Smooth muscle cell (in vitro differentiated cells): Measurements from ENCODE around the gene TBC1D22A. TPM values are rescaled to one million over a fixed set of nuclear protein-coding genes. Genes with fewer than 3 reads are reported as not detected.

ENCODE experiments used
- DNase-seq: peaks from one replicate; lab custom pipeline; 2025; ENCODE audit not compliant: unreplicated experiment; lab: John Stamatoyannopoulos, UW
- H2AFZ ChIP-seq: fragments of 200-600 bp; sonication (generic); 2 replicates; pipeline ENCODE4 v1.6.0; 2016; ENCODE audit warnings: antibody characterized with exemption, low read depth, mild to moderate bottlenecking
- H3F3A ChIP-seq: fragments of 200-600 bp; sonication (generic); 2 replicates; pipeline ENCODE4 v1.6.0; 2017; ENCODE audit warnings: antibody characterized with exemption, low read depth
- H3K27ac ChIP-seq: fragments of 200-600 bp; sonication (generic); 2 replicates; pipeline ENCODE4 v1.5.1; 2016; ENCODE audit warnings: low read depth, mild to moderate bottlenecking
- H3K27me3 ChIP-seq: fragments of 200-600 bp; sonication (generic); 2 replicates; pipeline ENCODE4 v1.6.1; 2016; ENCODE audit warnings: low read depth, mild to moderate bottlenecking
- H3K36me3 ChIP-seq: fragments of 200-600 bp; sonication (generic); 2 replicates; pipeline ENCODE4 v1.5.1; 2016; ENCODE audit warnings: low read depth
- H3K4me1 ChIP-seq: fragments of 200-600 bp; sonication (generic); 2 replicates; pipeline ENCODE4 v1.5.1; 2016; ENCODE audit warnings: low read depth
- H3K4me2 ChIP-seq: fragments of 200-600 bp; sonication (generic); 2 replicates; pipeline ENCODE4 v1.6.0; 2016; ENCODE audit warnings: mild to moderate bottlenecking
- H3K4me3 ChIP-seq: fragments of 200-600 bp; sonication (generic); 2 replicates; pipeline ENCODE4 v1.5.1; 2016; ENCODE audit warnings: mild to moderate bottlenecking
- H3K79me2 ChIP-seq: fragments of 200-600 bp; sonication (generic); 2 replicates; pipeline ENCODE4 v1.6.0; 2016; ENCODE audit warnings: low read depth, mild to moderate bottlenecking
- H3K9ac ChIP-seq: fragments of 200-600 bp; sonication (generic); 2 replicates; pipeline ENCODE4 v1.6.0; 2016; ENCODE audit warnings: low read depth
- H3K9me3 ChIP-seq: fragments of 200-600 bp; sonication (generic); replicated peaks from 2 replicates; pipeline ENCODE4 v1.5.1; 2016; ENCODE audit warnings: low read depth
- H4K20me1 ChIP-seq: fragments of 200-600 bp; sonication (generic); 2 replicates; pipeline ENCODE4 v1.6.0; 2016; ENCODE audit warnings: low read depth
- WGBS: methylation state at CpG from one replicate; pipeline ENCODE4 v1.1.7; 2016; ENCODE audit warnings: low lambda C conversion rate; 5-methylcytosine and 5-hydroxymethylcytosine counted together
- polyA plus RNA-seq: library from polyadenylated mRNA; unstranded; fragments of >200 nt; fragmentation: Nextera tagmentation; extraction: Ambion mirVana; gene quantifications from 2 replicates; pipeline ENCODE4 v1.2.1, GENCODE V29; 2016
- total RNA-seq: library from RNA; depleted of rRNA; stranded (reverse); fragments of >200 nt; gene quantifications from 2 replicates; pipeline ENCODE4 v1.2.3, GENCODE V29; 2014
- TF ChIP-seq, protein P1 (sequence below): fragments of 200-600 bp; sonication (generic); IDR thresholded peaks from 2 replicates; pipeline ENCODE4 v1.5.1; 2017; ENCODE audit warnings: borderline replicate concordance, mild to moderate bottlenecking, antibody characterized with exemption; ENCODE audit not compliant: insufficient read depth, poor library complexity, severe bottlenecking

The TBC1D22A gene
- total and polyA plus RNA-seq, 2 experiments from 2014 or later = 12.5 to 14.4 TPM

DNA sequence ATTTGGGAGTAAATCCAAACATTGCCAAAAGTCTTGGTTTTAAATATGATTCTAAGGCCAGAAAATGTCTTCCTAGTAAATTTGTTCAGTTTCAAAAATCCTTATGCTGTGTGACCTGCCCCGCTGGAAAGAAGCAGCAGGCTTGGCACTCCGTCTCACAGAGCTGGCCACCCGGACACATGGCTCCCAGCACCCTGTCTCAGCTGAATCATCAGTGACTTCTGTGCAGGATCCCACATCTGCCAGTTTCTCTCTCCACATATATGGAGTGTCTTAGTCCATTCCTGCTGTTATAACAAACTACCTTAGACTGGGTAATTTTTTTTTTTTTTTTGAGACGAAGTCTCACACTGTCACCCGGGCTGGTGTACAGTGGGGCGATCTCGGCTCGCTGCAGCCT lies 356.7 kb downstream of the TBC1D22A start:
- H3F3A ChIP-seq = no peaks in the 10 kb centered on the region

DNA sequence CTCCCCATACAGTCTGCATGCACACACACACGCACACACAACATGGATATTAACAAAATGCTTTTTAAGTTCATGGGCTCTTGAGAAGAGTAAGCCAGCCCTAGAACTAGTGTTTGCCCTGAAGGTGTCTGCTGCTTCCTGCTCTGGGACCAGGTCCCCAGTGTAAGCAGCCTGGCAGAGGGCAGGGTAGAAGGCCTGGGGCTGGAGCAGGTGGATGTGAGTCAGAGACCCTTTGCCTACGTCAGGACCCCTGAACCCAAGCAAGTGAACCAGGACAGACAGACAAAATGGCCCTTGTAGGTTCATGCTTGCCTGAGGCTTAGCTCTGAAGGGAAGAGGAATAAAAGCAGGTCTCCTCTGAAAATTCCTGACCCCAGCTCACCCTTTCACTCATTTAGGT lies 357.9 kb downstream of the TBC1D22A start:
- Histone ChIP-seq H3K9me3 (no peaks in the 10 kb centered on the region), H2AFZ (no peak overlapping the region), H3K79me2 (no peaks in the 10 kb centered on the region), H4K20me1 (no peaks in the 10 kb centered on the region), H3K9ac (no peak overlapping the region), H3F3A (no peaks in the 10 kb centered on the region), H3K4me1 (no peaks in the 10 kb centered on the region), H3K4me2 (no peak overlapping the region), H3K27ac (no peak overlapping the region), H3K4me3 (no peak overlapping the region), H3K36me3 (no peaks in the 10 kb centered on the region), H3K27me3 (no peaks in the 10 kb centered on the region)
- WGBS = 92% methylated on average over 2 of the region's 2 CpGs
- DNase-seq = no peak
- TF ChIP-seq, protein P1, sequence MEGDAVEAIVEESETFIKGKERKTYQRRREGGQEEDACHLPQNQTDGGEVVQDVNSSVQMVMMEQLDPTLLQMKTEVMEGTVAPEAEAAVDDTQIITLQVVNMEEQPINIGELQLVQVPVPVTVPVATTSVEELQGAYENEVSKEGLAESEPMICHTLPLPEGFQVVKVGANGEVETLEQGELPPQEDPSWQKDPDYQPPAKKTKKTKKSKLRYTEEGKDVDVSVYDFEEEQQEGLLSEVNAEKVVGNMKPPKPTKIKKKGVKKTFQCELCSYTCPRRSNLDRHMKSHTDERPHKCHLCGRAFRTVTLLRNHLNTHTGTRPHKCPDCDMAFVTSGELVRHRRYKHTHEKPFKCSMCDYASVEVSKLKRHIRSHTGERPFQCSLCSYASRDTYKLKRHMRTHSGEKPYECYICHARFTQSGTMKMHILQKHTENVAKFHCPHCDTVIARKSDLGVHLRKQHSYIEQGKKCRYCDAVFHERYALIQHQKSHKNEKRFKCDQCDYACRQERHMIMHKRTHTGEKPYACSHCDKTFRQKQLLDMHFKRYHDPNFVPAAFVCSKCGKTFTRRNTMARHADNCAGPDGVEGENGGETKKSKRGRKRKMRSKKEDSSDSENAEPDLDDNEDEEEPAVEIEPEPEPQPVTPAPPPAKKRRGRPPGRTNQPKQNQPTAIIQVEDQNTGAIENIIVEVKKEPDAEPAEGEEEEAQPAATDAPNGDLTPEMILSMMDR = no peak

More for the DNA sequence above, 356.7 kb downstream of the TBC1D22A start:
- Histone ChIP-seq H3K27ac (no peak overlapping the region), H3K4me3 (no peak overlapping the region), H4K20me1 (no peaks in the 10 kb centered on the region), H3K27me3 (no peaks in the 10 kb centered on the region), H3K4me2 (no peak overlapping the region), H3K36me3 (no peaks in the 10 kb centered on the region), H3K9me3 (no peaks in the 10 kb centered on the region), H2AFZ (no peak overlapping the region), H3K4me1 (no peaks in the 10 kb centered on the region), H3K9ac (no peak overlapping the region), H3K79me2 (no peaks in the 10 kb centered on the region)
- no peak for DNase-seq
- WGBS = 90% methylated on average over 8 of the region's 8 CpGs
- TF ChIP-seq, protein P1 = no peak

DNA sequence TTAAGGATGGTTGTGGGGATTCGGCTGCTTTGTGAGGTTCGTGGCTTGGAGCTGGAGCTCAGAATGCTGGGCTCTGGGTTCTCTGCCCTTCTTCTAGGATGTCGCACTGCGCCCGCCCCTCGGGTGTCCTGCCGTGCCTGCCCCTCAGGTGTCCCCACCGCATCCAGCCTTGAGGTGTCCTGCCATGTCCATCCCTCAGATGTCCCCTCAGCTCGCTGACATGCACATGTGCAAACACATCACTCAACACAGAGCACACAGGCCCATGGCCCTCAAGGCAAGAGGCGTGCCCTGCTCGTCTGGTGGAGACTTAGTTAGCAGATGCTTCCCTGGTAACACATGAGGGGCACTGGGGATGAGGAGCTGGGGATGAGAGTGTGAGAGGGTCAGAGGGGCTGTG lies 359.3 kb downstream of the TBC1D22A start:
- Histone ChIP-seq H3K79me2 (no peaks in the 10 kb centered on the region), H3K9me3 (no peaks in the 10 kb centered on the region), H3K4me1 (no peaks in the 10 kb centered on the region), H3K9ac (no peak overlapping the region), H2AFZ (no peak overlapping the region), H4K20me1 (no peaks in the 10 kb centered on the region), H3K4me2 (no peak overlapping the region), H3K4me3 (no peak overlapping the region), H3K36me3 (no peaks in the 10 kb centered on the region), H3K27me3 (no peaks in the 10 kb centered on the region), H3K27ac (no peak overlapping the region), H3F3A (no peaks in the 10 kb centered on the region)
- no peak for DNase-seq
- TF ChIP-seq, protein P1 = no peak
- WGBS = 92% methylated on average over 11 of the region's 11 CpGs

DNA sequence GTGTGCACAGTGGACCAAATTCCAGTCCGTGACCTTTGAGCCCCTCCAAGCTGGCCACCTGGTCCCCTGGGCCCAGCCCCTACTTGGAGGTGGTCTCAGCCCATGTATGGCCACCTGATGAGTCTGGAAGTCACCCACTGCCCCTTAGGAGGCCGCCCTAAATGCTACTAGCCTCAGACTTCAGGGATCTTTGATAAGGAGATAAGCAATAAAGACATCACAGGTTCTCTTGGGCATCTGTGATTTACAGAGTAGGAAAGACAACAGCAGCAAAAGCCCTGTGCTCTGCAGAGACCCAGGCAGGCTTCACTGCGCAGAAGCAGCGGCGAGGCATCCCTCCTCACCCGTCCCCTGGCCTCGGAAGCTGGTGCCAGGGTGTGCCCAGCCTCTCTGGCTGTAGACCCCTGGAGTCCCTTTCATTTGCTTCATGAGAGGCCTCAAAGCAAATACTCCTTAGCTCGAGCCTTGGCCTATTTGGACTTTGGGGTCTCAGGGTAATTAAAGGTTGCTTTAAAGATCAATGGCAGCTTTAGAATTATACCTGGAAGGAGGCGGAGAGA lies 360.1 kb downstream of the TBC1D22A start:
- H3K4me2 ChIP-seq = no peak overlapping the region
- H3K9ac ChIP-seq = no peak overlapping the region
- H3K9me3 ChIP-seq = no peaks in the 10 kb centered on the region
- H3K36me3 ChIP-seq = no peaks in the 10 kb centered on the region
- no peaks in the 10 kb centered on the region for H3K79me2 ChIP-seq
- H3K4me1 ChIP-seq = no peaks in the 10 kb centered on the region
- H3K27me3 ChIP-seq = no peaks in the 10 kb centered on the region
- TF ChIP-seq, protein P1 = no peak
- no peak overlapping the region for H2AFZ ChIP-seq
- H3F3A ChIP-seq = no peaks in the 10 kb centered on the region
- H3K27ac ChIP-seq = no peak overlapping the region
- 97% methylated on average over 9 of the region's 9 CpGs for WGBS
- no peak overlapping the region for H3K4me3 ChIP-seq
- no peak for DNase-seq
- H4K20me1 ChIP-seq = no peaks in the 10 kb centered on the region
